K562 (cell line): ENCODE data around the gene EIF4G2. TPM values are rescaled to one million over a fixed set of nuclear protein-coding genes. Genes with fewer than 3 reads are reported as not detected.

Experiments used
- ARID4B ChIP-seq: sonication (generic); formaldehyde crosslinking; IDR thresholded peaks from 2 replicates; pipeline ENCODE4 v1.8.0; 2022; ENCODE audit warnings: mild to moderate bottlenecking, missing genetic modification reagents
- CREB5 ChIP-seq: fragments of 250-450 bp; sonication (Bioruptor Pico); IDR thresholded peaks from 2 replicates; pipeline ENCODE4 v1.5.0; 2020; ENCODE audit warnings: mild to moderate bottlenecking
- ELF1 ChIP-seq: fragments of 200-800 bp; sonication (Bioruptor generic); IDR thresholded peaks from 2 replicates; pipeline ENCODE4 v1.6.1; 2016; ENCODE audit warnings: missing genetic modification characterization, missing compliant biosample characterization
- FOS ChIP-seq: IDR thresholded peaks from 3 replicates; pipeline ENCODE4 v1.6.1; 2011; ENCODE audit not compliant: insufficient read length; ENCODE audit errors: extremely low read depth
- MAFF ChIP-seq: IDR thresholded peaks from 2 replicates; pipeline ENCODE4 v1.6.1; 2012; ENCODE audit warnings: low read length, improper control_type of control experiment
- MAFK ChIP-seq: IDR thresholded peaks from 2 replicates; pipeline ENCODE4 v1.6.1; 2011; ENCODE audit warnings: low read length, improper control_type of control experiment
- NFYB ChIP-seq: IDR thresholded peaks from 2 replicates; pipeline ENCODE4 v1.6.1; 2011; ENCODE audit warnings: mild to moderate bottlenecking, moderate library complexity; ENCODE audit not compliant: insufficient read length; ENCODE audit errors: extremely low read depth
- PTBP1 ChIP-seq: fragments of 200-400 bp; formaldehyde crosslinking; IDR thresholded peaks from 2 replicates; pipeline ENCODE4 v1.6.1; 2017; ENCODE audit warnings: low read depth, low read length
- RERE ChIP-seq: sonication (generic); formaldehyde crosslinking; IDR thresholded peaks from 2 replicates; pipeline ENCODE4 v1.8.0; 2023; ENCODE audit warnings: missing genetic modification reagents, mild to moderate bottlenecking, borderline replicate concordance
- SMARCC2 ChIP-seq: fragments of 450-650 bp; IDR thresholded peaks from 2 replicates; pipeline ENCODE4 v1.6.1; 2017; ENCODE audit warnings: antibody characterized with exemption, moderate library complexity, mild to moderate bottlenecking, low read depth
- ZBTB2 ChIP-seq: fragments of 450-650 bp; IDR thresholded peaks from 2 replicates; pipeline ENCODE4 v1.6.1; 2016; ENCODE audit warnings: antibody characterized with exemption
- ZKSCAN3 ChIP-seq: fragments of 250-450 bp; sonication (Bioruptor Pico); IDR thresholded peaks from 2 replicates; pipeline ENCODE4 v1.4.0; 2020
- ZNF134 ChIP-seq: fragments of 250-450 bp; sonication (Bioruptor Pico); conservative IDR thresholded peaks from 2 replicates; pipeline ENCODE4 v1.4.0; 2020
- ZNF224 ChIP-seq: sonication (generic); formaldehyde crosslinking; IDR thresholded peaks from 2 replicates; pipeline ENCODE4 v1.8.0; 2022; ENCODE audit warnings: mild to moderate bottlenecking, missing genetic modification reagents
- ZNF79 ChIP-seq: fragments of 250-450 bp; sonication (Bioruptor Pico); IDR thresholded peaks from 2 replicates; pipeline ENCODE4 v1.4.0; 2020; ENCODE audit warnings: low read depth, mild to moderate bottlenecking, moderate library complexity
- ZSCAN32 ChIP-seq: fragments of 450-650 bp; formaldehyde crosslinking; IDR thresholded peaks from 2 replicates; pipeline ENCODE4 v1.4.0; 2020; ENCODE audit warnings: mild to moderate bottlenecking, moderate library complexity
- polyA plus RNA-seq, 8 experiments: library from polyadenylated mRNA; depleted of rRNA in 4 of 8; stranded (reverse) in 5 of 8; unstranded in 3 of 8; fragments of >200 nt; fragmentation: Nextera tagmentation in 2 of 8; fragmentation: Illumina TruSeq in 1 of 8; extraction: Ambion mirVana in 2 of 8; extraction: Trizol in 1 of 8; gene quantifications; 2 replicates each; pipeline versions ENCODE4 v1.2.1 to v1.2.3, GENCODE V29; 2011 to 2014; ENCODE audit warnings: inconsistent platforms in 1 of 8, missing spikeins in 1 of 8
- total RNA-seq, 7 experiments: library from RNA; depleted of rRNA in 6 of 7; stranded (reverse); fragments of >200 nt in 6 of 7; fragmentation: Illumina TruSeq in 2 of 7; extraction: Trizol in 2 of 7; gene quantifications; 2 replicates each; pipeline versions ENCODE4 v1.2.1 to v1.2.3, GENCODE V29; 2011 to 2021; ENCODE audit warnings: low replicate concordance in 1 of 7

The EIF4G2 gene
- total and polyA plus RNA-seq, 9 of the 15 experiments (the other 6 are each of a cell fraction or from before 2014, with no cell fraction given): 206 to 790 (median 646) TPM

GRCh38 chr11:10750838-10751580, 57.7 kb downstream of the EIF4G2 start, which contains the start of gene CTR9 (continued):
- TF ChIP-seq ZSCAN32 (CRISPR knock-in tag) (no peak), MAFF (no peak), RERE (CRISPR knock-in tag) (0 out of 2 replicates have a peak, but pooled peaks have one; percentile 63), CREB5 (CRISPR knock-in tag) (no peak), ARID4B (peak; percentile 98), ZNF134 (CRISPR knock-in tag) (no peak), NFYB (no peak), ELF1 (tag) (peak; percentile 78), ZNF79 (CRISPR knock-in tag) (no peak), PTBP1 (no peak), FOS (no peak), ZBTB2 (peak; percentile 81), SMARCC2 (0 out of 2 replicates have a peak, but pooled peaks have one; percentile 46), ZKSCAN3 (CRISPR knock-in tag) (no peak), MAFK (no peak), ZNF224 (CRISPR knock-in tag) (no peak)
